HUES48 (cell line): ENCODE measurements around the gene FCHO1.

Experiments used
- H3K27ac ChIP-seq: one replicate; pipeline ENCODE4 v1.7.0; 2013; ENCODE audit warnings: low read depth, low read length, inconsistent platforms
- H3K27me3 ChIP-seq: 2 replicates; pipeline ENCODE4 v1.6.1; 2013; ENCODE audit warnings: mild to moderate bottlenecking, low read length; ENCODE audit not compliant: control insufficient read depth, insufficient read depth
- H3K36me3 ChIP-seq: 2 replicates; pipeline ENCODE4 v1.6.1; 2013; ENCODE audit warnings: low read length; ENCODE audit not compliant: control insufficient read depth, insufficient read depth
- H3K4me1 ChIP-seq: 2 replicates; pipeline ENCODE4 v1.6.1; 2013; ENCODE audit warnings: mild to moderate bottlenecking, low read length; ENCODE audit not compliant: control insufficient read depth, insufficient read depth
- H3K4me3 ChIP-seq: 2 replicates; pipeline ENCODE4 v1.5.1; 2013; ENCODE audit warnings: mild to moderate bottlenecking, low read depth, low read length
- H3K9ac ChIP-seq: 2 replicates; pipeline ENCODE4 v1.6.1; 2013; ENCODE audit warnings: mild to moderate bottlenecking, low read depth, low read length, moderate library complexity
- H3K9me3 ChIP-seq: 2 replicates; pipeline ENCODE4 v1.6.1; 2013; ENCODE audit warnings: low read length; ENCODE audit not compliant: control insufficient read depth, insufficient read depth

FCHO1 gene

GRCh38 chr19:17835182-17836006 lies 84.1 kb downstream of the FCHO1 start:
- no peak overlapping the region for H3K4me3 ChIP-seq
- H3K9me3 ChIP-seq = no peaks in the 10 kb centered on the region
- H3K27me3 ChIP-seq = peaks cover 3% of the 10 kb centered on the region
- no peaks in the 10 kb centered on the region for H3K36me3 ChIP-seq
- peaks cover 5% of the 10 kb centered on the region; the same call in 1 of the 2 replicates for H3K4me1 ChIP-seq
- H3K27ac ChIP-seq = no peak overlapping the region
- H3K9ac ChIP-seq = no peak overlapping the region

- Histone ChIP-seq H3K27me3 (peaks cover 3% of the 10 kb centered on the region), H3K36me3 (no peaks in the 10 kb centered on the region), H3K9me3 (no peaks in the 10 kb centered on the region), H3K4me3 (no peak overlapping the region), H3K9ac (no peak overlapping the region), H3K27ac (no peak overlapping the region), H3K4me1 (peaks cover 5% of the 10 kb centered on the region; the same call in 1 of the 2 replicates)
Observed at GRCh38 chr19:17836530-17836929, 85.3 kb downstream of the FCHO1 start.

GRCh38 chr19:17837972-17838371 lies 86.7 kb downstream of the FCHO1 start:
- H3K27me3 ChIP-seq = peaks cover 6% of the 10 kb centered on the region
- H3K4me3 ChIP-seq = no peak overlapping the region
- no peak overlapping the region for H3K27ac ChIP-seq
- H3K9ac ChIP-seq = no peak overlapping the region
- no peaks in the 10 kb centered on the region for H3K36me3 ChIP-seq
- peaks cover 5% of the 10 kb centered on the region; the same call in 1 of the 2 replicates for H3K4me1 ChIP-seq
- H3K9me3 ChIP-seq = no peaks in the 10 kb centered on the region
